GM18909 (cell line): ENCODE data around the gene MISP.
"Not testable (repeated sequence)": the region's sequence is repeated elsewhere in the genome, so short reads cannot be mapped to it uniquely, and the experiment has no call there.

Source experiments
- ATAC-seq: cut with Tn5 transposase; IDR thresholded peaks from one replicate; pipeline ENCODE4 v1.9.1; 2021; ENCODE audit warnings: mild to moderate bottlenecking; ENCODE audit not compliant: unreplicated experiment, poor library complexity

The MISP gene

GRCh38 chr19:750640-751423 is at the start of gene MISP:
MISP (plus strand) TSS chr19:751112; CDS start chr19:756947, 5,835 bp downstream.
- no peak for ATAC-seq

GRCh38 chr19:702847-703246 is 48.1 kb upstream of the MISP start:
- ATAC-seq, result not testable (repeated sequence)

GRCh38 chr19:703329-703650 is 47.6 kb upstream of the MISP start:
- ATAC-seq, result no peak

- no peak for ATAC-seq
These were observed 47.1 kb upstream of the MISP start for GRCh38 chr19:703651-704446.

GRCh38 chr19:704447-704741 is 46.5 kb upstream of the MISP start:
- ATAC-seq, result no peak

- no peak for ATAC-seq
These were observed 42.5 kb upstream of the MISP start, which contains the start of gene PALM for GRCh38 chr19:708154-709143. PALM (plus strand) TSS chr19:708935; CDS start chr19:709147, 212 bp downstream.

- ATAC-seq, result no peak
These were observed 41.5 kb upstream of the MISP start for GRCh38 chr19:709196-709964.

- no peak for ATAC-seq
These were observed 40.8 kb upstream of the MISP start for GRCh38 chr19:709965-710571.

- no peak for ATAC-seq
These were observed 40.1 kb upstream of the MISP start for GRCh38 chr19:710767-711166.

GRCh38 chr19:711254-711653 is 39.7 kb upstream of the MISP start:
- no peak for ATAC-seq

GRCh38 chr19:715347-715746 is 35.6 kb upstream of the MISP start:
- ATAC-seq, result no peak

GRCh38 chr19:718251-718951 is 32.5 kb upstream of the MISP start:
- no peak for ATAC-seq

- ATAC-seq, result no peak
These were observed 31.9 kb upstream of the MISP start for GRCh38 chr19:718991-719512.

GRCh38 chr19:719636-720344 is 31.1 kb upstream of the MISP start:
- no peak for ATAC-seq

- ATAC-seq, result no peak
These were observed 30.4 kb upstream of the MISP start for GRCh38 chr19:720345-721160.

- no peak for ATAC-seq
These were observed 28.3 kb upstream of the MISP start for GRCh38 chr19:722553-723101.

- ATAC-seq, result no peak
These were observed 27.7 kb upstream of the MISP start for GRCh38 chr19:723247-723646.
